ENCODE measurements around the gene FRMD8. TPM values are rescaled to one million over a fixed set of nuclear protein-coding genes. Genes with fewer than 3 reads are reported as not detected.

FRMD8 gene
- total and polyA plus RNA-seq, 2 of the 8 experiments (the other 6 are each of a cell fraction or from before 2014, with no cell fraction given) = 15.0 to 19.2 TPM

DNA sequence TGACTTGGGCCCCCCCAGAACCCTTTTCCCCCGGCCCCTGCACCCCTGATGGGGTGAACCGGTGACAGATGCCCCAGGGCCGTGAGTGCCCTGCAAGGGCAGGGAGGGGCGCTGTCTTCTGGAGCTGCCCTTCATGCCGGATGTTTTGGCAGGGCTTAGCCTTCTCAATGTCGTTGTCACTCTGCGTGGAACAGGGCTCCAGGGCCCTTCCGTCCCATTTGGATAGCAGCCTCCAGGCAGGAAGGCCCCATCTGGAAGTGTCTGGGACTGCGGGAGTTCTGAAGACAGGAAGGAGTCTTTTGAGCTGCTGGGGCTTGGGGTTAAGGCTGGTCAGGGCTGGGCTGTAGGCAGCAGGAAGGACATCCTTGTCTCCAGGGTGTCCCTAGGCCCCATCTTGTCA lies 4.6 kb downstream of the FRMD8 start:
- 80% methylated on average over 9 of the region's 9 CpGs; no CpG with 5 or more reads in 1 of the 2 experiments for WGBS, 2 experiments (ENCODE audit: extremely low coverage in 1 of 2, insufficient coverage in 1 of 2, insufficient read length in 1 of 2, insufficient replicate concordance in 2 of 2, low coverage in 1 of 2, low lambda C conversion rate in 2 of 2, missing lambda C conversion rate in 1 of 2)
- Histone ChIP-seq H3K4me3 (ENCODE audit: extremely low read depth in 1 of 4, insufficient read depth in 2 of 4, low read depth in 3 of 4, low read length in 4 of 4) (no peak overlapping the region), H4K5ac (ENCODE audit: insufficient read length, low read depth, low read length) (no peak overlapping the region), H3K18ac (ENCODE audit: extremely low read depth, low read length) (no peak overlapping the region), H3K4me2 (ENCODE audit: insufficient read depth in 1 of 2, low read depth in 2 of 2, low read length in 2 of 2) (0 out of 4 replicates have a peak overlapping the region, but pooled peaks of 1 of the 2 experiments have one; percentile 29), H3K79me1 (ENCODE audit: low read depth, low read length) (no peaks in the 10 kb centered on the region; the same call in 1 of the 2 replicates), H3K27me3 (replicated peaks in 1 of 4; ENCODE audit: control insufficient read depth in 3 of 4, extremely low read depth in 1 of 4, insufficient read depth in 3 of 4, low read length in 3 of 4) (0 out of 7 replicates have a peak, but pooled peaks cover 0 to 2% (median 0%) of the 10 kb centered on the region in 4 experiments), H3K56ac (replicated peaks; ENCODE audit: insufficient read length, low read depth, low read length) (no peak overlapping the region), H3K79me2 (ENCODE audit: control insufficient read depth in 1 of 2, insufficient read depth in 2 of 2, low read length in 2 of 2) (no peaks in the 10 kb centered on the region), H2AK5ac (ENCODE audit: low read depth, low read length) (no peak overlapping the region), H2BK5ac (ENCODE audit: low read depth, low read length) (no peak overlapping the region), H2AFZ (ENCODE audit: low read length) (no peak overlapping the region), H2BK20ac (ENCODE audit: low read length) (no peak overlapping the region), H3K27ac (ENCODE audit: low read depth, low read length) (no peak overlapping the region), H2BK15ac (ENCODE audit: low read length) (no peak overlapping the region), H4K20me1 (replicated peaks in 1 of 2; ENCODE audit: control insufficient read depth in 1 of 2, insufficient read depth in 2 of 2, low read length in 2 of 2) (peaks cover 0 to 3% of the 10 kb centered on the region in 2 experiments), H3K4me1 (replicated peaks in 1 of 4; ENCODE audit: control insufficient read depth in 3 of 4, insufficient read depth in 4 of 4, low read length in 3 of 4) (peaks cover 0 to 14% (median 5%) of the 10 kb centered on the region in 4 experiments; a peak in 5 of 7 replicates), H3K23ac (ENCODE audit: insufficient read length) (no peak overlapping the region), H3K9ac (replicated peaks in 1 of 4; ENCODE audit: extremely low read depth in 1 of 4, low read depth in 3 of 4, low read length in 3 of 4) (no peak overlapping the region), H3K9me3 (ENCODE audit: insufficient read depth in 2 of 2, low read depth in 1 of 2, low read length in 1 of 2) (no peaks in the 10 kb centered on the region), H2BK120ac (replicated peaks; ENCODE audit: low read depth, low read length) (no peak overlapping the region), H2BK12ac (ENCODE audit: low read depth, low read length) (0 out of 2 replicates have a peak overlapping the region, but pooled peaks have one; percentile 1), H4K8ac (ENCODE audit: extremely low read depth, insufficient read depth, low read length) (no peak overlapping the region), H4K91ac (replicated peaks; ENCODE audit: insufficient read length, low read length) (no peak overlapping the region), H3K14ac (ENCODE audit: insufficient read length) (no peak overlapping the region), H3K36me3 (ENCODE audit: control insufficient read depth in 2 of 4, insufficient read depth in 4 of 4, low read length in 3 of 4) (no peaks in the 10 kb centered on the region; a peak in 1 of 8 replicates), H3K23me2 (ENCODE audit: low read depth, low read length) (peaks cover 5% of the 10 kb centered on the region; the same call in 1 of the 2 replicates), H3K4ac (replicated peaks; ENCODE audit: insufficient read length, low read depth, low read length) (no peak overlapping the region)
- DNase-seq (ENCODE audit: low read depth in 1 of 2, low spot score in 2 of 2) (no peak), FAIRE-seq (no peak)
- ChIA-PET POLR2A (ENCODE audit: partially characterized antibody) (interaction anchor here (0.8 to 17.0 kb wide), 8 partner anchors 11 to 112 kb away, joined by 3 to 202 read pairs (median 4); partner anchors contain the start of genes MALAT1 and NEAT1), CTCF (ENCODE audit: partially characterized antibody) (interaction anchor here (0.5 to 5.8 kb wide), 19 partner anchors 10 to 150 kb away, joined by 3 to 57 read pairs (median 4); no protein-coding TSS in a partner anchor)
- TF ChIP-seq SIN3A (conservative IDR thresholded peaks at IDR 0.05 in 1 of 2, IDR thresholded peaks at IDR 0.05 in 1 of 2; ENCODE audit: low read depth in 1 of 2, low read length in 2 of 2) (no peak), CTCF (IDR thresholded peaks at IDR 0.05; ENCODE audit: control extremely low read depth in 1 of 3, insufficient read depth in 1 of 3, low read depth in 1 of 3, low read length in 3 of 3) (peak in 2 of 3 experiments; percentile 24 to 29; a peak in 2 of 4 replicates)

Data from H1 (cell line).